Duodenal mucosa (tissue), 2 donors: ENCODE results near the gene OSGIN1.
"Not testable (repeated sequence)": the region's sequence is repeated elsewhere in the genome, so short reads cannot be mapped to it uniquely, and the experiment has no call there.

Source experiments
- H3K27ac ChIP-seq: one replicate; pipeline ENCODE4 v1.7.0; 2013; ENCODE audit warnings: low read depth, low read length
- H3K27me3 ChIP-seq, 2 donors: one replicate each; pipeline ENCODE4 v1.7.0; 2013; ENCODE audit warnings: low read length in 2 of 2, control low read depth in 1 of 2; ENCODE audit not compliant: insufficient read depth in 2 of 2, control insufficient read depth in 1 of 2
- H3K36me3 ChIP-seq, 2 donors: one replicate each; pipeline ENCODE4 v1.7.0; 2013; ENCODE audit warnings: low read length in 2 of 2, control low read depth in 1 of 2; ENCODE audit not compliant: insufficient read depth in 2 of 2, control insufficient read depth in 1 of 2
- H3K4me1 ChIP-seq, 2 donors: one replicate each; pipeline ENCODE4 v1.7.0; 2013; ENCODE audit warnings: low read length in 2 of 2, control low read depth in 1 of 2; ENCODE audit not compliant: insufficient read depth in 2 of 2, control insufficient read depth in 1 of 2
- H3K4me3 ChIP-seq, 2 donors: one replicate each; pipeline ENCODE4 v1.7.0; 2013; ENCODE audit warnings: low read length in 2 of 2, low read depth in 1 of 2
- H3K9ac ChIP-seq, 2 donors: one replicate each; pipeline ENCODE4 v1.7.0; 2013; ENCODE audit warnings: low read length in 2 of 2, low read depth in 1 of 2
- H3K9me3 ChIP-seq, 2 donors: one replicate each; pipeline ENCODE4 v1.7.0; 2013; ENCODE audit warnings: low read length in 2 of 2, control low read depth in 1 of 2; ENCODE audit not compliant: control insufficient read depth in 1 of 2

OSGIN1 gene

GRCh38 chr16:83940630-83941378 is 12.2 kb upstream of the OSGIN1 start:
- no peaks in the 10 kb centered on the region for H3K27me3 ChIP-seq
- peaks cover 6 to 12% of the 10 kb centered on the region in 2 donors for H3K4me1 ChIP-seq
- no peak overlapping the region for H3K27ac ChIP-seq

GRCh38 chr16:83941546-83941945 is 11.5 kb upstream of the OSGIN1 start:
- not testable (repeated sequence) for H3K27ac ChIP-seq, H3K36me3 ChIP-seq, H3K9ac ChIP-seq, H3K27me3 ChIP-seq, H3K4me3 ChIP-seq, H3K9me3 ChIP-seq
- H3K4me1 ChIP-seq = peaks cover 8 to 14% of the 10 kb centered on the region in 2 donors

More at GRCh38 chr16:83940630-83941378, 12.2 kb upstream of the OSGIN1 start:
- no peaks in the 10 kb centered on the region for H3K36me3 ChIP-seq
- H3K9me3 ChIP-seq = no peaks in the 10 kb centered on the region
- no peak overlapping the region for H3K4me3 ChIP-seq
- H3K9ac ChIP-seq = no peak overlapping the region

- Histone ChIP-seq H3K4me3 (no peak overlapping the region), H3K9me3 (no peaks in the 10 kb centered on the region), H3K36me3 (no peaks in the 10 kb centered on the region), H3K4me1 (peaks cover 11 to 16% of the 10 kb centered on the region in 2 donors), H3K27me3 (no peaks in the 10 kb centered on the region), H3K27ac (no peak overlapping the region), H3K9ac (no peak overlapping the region)
These were observed 11.0 kb upstream of the OSGIN1 start for GRCh38 chr16:83942074-83942473.

- peaks cover 19 to 20% of the 10 kb centered on the region in 2 donors for H3K4me1 ChIP-seq
- no peak overlapping the region for H3K27ac ChIP-seq
- no peaks in the 10 kb centered on the region for H3K27me3 ChIP-seq
These were observed 10.1 kb upstream of the OSGIN1 start for GRCh38 chr16:83942815-83943515.

GRCh38 chr16:83943516-83944050 is 9.5 kb upstream of the OSGIN1 start:
- Histone ChIP-seq H3K9ac (no peak overlapping the region), H3K27me3 (no peaks in the 10 kb centered on the region), H3K27ac (no peak overlapping the region), H3K36me3 (no peaks in the 10 kb centered on the region), H3K4me1 (peaks cover 22 to 24% of the 10 kb centered on the region in 2 donors), H3K4me3 (no peak overlapping the region), H3K9me3 (no peaks in the 10 kb centered on the region)

More at GRCh38 chr16:83942815-83943515, 10.1 kb upstream of the OSGIN1 start:
- no peaks in the 10 kb centered on the region for H3K36me3 ChIP-seq
- no peak overlapping the region for H3K4me3 ChIP-seq
- H3K9ac ChIP-seq = no peak overlapping the region
- no peaks in the 10 kb centered on the region for H3K9me3 ChIP-seq

- no peak overlapping the region for H3K27ac ChIP-seq
- no peak overlapping the region for H3K9ac ChIP-seq
- H3K27me3 ChIP-seq = no peaks in the 10 kb centered on the region
- H3K36me3 ChIP-seq = no peaks in the 10 kb centered on the region
- H3K4me3 ChIP-seq = no peak overlapping the region
- no peaks in the 10 kb centered on the region for H3K9me3 ChIP-seq
- peaks cover 25 to 35% of the 10 kb centered on the region in 2 donors for H3K4me1 ChIP-seq
These were observed 7.5 kb upstream of the OSGIN1 start for GRCh38 chr16:83945587-83945986.

GRCh38 chr16:83946154-83946780 is 6.8 kb upstream of the OSGIN1 start:
- Histone ChIP-seq H3K27ac (no peak overlapping the region), H3K27me3 (no peaks in the 10 kb centered on the region), H3K4me1 (peaks cover 25 to 35% of the 10 kb centered on the region in 2 donors)

GRCh38 chr16:83946781-83947566 is 6.1 kb upstream of the OSGIN1 start:
- Histone ChIP-seq H3K36me3 (no peaks in the 10 kb centered on the region), H3K4me3 (no peak overlapping the region), H3K9ac (no peak overlapping the region), H3K27ac (no peak overlapping the region), H3K4me1 (peaks cover 25 to 35% of the 10 kb centered on the region in 2 donors), H3K9me3 (no peaks in the 10 kb centered on the region), H3K27me3 (no peaks in the 10 kb centered on the region)

More at GRCh38 chr16:83946154-83946780, 6.8 kb upstream of the OSGIN1 start:
- no peaks in the 10 kb centered on the region for H3K36me3 ChIP-seq
- no peak overlapping the region for H3K9ac ChIP-seq
- H3K9me3 ChIP-seq = no peaks in the 10 kb centered on the region
- H3K4me3 ChIP-seq = no peak overlapping the region

- H3K27me3 ChIP-seq = no peaks in the 10 kb centered on the region
- no peaks in the 10 kb centered on the region for H3K36me3 ChIP-seq
- no peak overlapping the region for H3K4me3 ChIP-seq
- H3K9ac ChIP-seq = no peak overlapping the region
- no peak overlapping the region for H3K27ac ChIP-seq
- H3K4me1 ChIP-seq = peaks cover 29 to 40% of the 10 kb centered on the region in 2 donors
- no peaks in the 10 kb centered on the region for H3K9me3 ChIP-seq
These were observed 5.3 kb upstream of the OSGIN1 start for GRCh38 chr16:83947642-83948234.
